Bronchial epithelial cell (primary cell): Measurements from ENCODE around the gene APOL5. TPM values are rescaled to one million over a fixed set of nuclear protein-coding genes. Genes with fewer than 3 reads are reported as not detected.

Experiments
- DNase-seq: peaks from one replicate; pipeline ENCODE4 v3.0.0-alpha.2; 2010; ENCODE audit warnings: low read depth
- FAIRE-seq: peaks from 2 replicates; lab custom pipeline; 2011; peaks lifted over from hg19 to GRCh38; lab: Jason Lieb, UNC
- H3K27me3 ChIP-seq: 2 replicates; pipeline ENCODE4 v1.5.1; 2011; ENCODE audit warnings: low read length; ENCODE audit not compliant: control insufficient read depth, insufficient read depth
- H3K36me3 ChIP-seq: 2 replicates; pipeline ENCODE4 v1.5.1; 2011; ENCODE audit warnings: low read length; ENCODE audit not compliant: control insufficient read depth, insufficient read depth
- H3K4me3 ChIP-seq: 2 replicates; pipeline ENCODE4 v1.5.1; 2011; ENCODE audit warnings: mild to moderate bottlenecking, low read depth, low read length, control low read depth
- total RNA-seq: library from RNA; depleted of rRNA; stranded (reverse); fragments of >200 nt; gene quantifications from 2 replicates; pipeline ENCODE4 v1.2.1, GENCODE V29; 2014
- TF ChIP-seq, protein P1 (sequence below): IDR thresholded peaks from 2 replicates; pipeline ENCODE4 v1.5.1; 2011; ENCODE audit warnings: mild to moderate bottlenecking, moderate library complexity, low read length, control low read depth, inconsistent platforms; ENCODE audit not compliant: insufficient read depth, severe bottlenecking

Gene APOL5
- total RNA-seq, 1 donor from 2014 or later = not detected

DNA sequence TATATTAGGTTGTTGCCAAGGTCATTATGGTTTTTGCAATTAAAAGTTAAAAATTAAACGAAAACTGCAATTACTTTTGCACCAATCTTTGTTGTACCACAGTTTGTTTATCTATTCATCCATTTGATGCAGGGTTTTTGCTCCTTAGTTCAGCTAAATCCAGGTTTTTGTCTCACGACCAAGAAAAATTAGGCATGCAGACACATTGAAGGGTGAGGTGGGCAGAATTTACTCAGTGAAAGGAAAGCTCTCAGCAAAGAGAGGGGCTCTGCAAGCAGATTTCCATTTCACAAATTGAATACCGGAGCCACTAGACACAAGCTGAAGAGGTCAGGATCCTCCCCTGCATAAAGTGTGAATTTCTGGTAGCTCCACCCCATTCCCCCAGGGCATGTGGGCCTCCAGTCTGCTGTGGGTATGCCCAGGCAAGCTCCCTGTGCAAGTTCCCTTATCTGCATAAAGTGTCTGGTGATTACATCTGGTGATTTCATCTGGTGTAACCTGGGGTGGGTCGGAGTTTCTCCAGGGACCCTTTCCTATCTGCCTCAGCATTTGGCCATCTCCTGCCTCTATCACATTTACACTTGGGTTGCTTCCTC is 36.1 kb upstream of the APOL5 start:
- FAIRE-seq (no peak), DNase-seq (peak; percentile 28)
- no peak overlapping the region for H3K4me3 ChIP-seq

DNA sequence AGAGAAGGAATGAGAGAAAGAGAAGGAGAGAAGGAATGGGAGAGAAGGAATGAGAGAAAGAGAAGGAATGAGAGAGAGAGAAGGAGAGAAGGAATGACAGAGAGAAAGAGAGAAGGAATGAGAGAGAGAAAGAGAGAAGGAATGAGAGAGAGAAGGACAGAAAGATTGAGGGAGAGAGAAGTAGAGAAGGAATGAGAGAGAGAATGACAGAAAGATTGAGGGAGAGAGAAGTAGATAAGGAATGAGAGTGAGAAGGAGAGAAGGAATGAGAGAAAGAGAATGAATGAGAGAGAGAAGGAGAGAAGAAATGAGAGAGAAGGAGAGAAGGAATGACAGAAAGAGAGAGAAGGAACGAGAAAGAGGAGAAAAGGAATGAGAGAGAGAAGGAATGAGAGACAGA is 34.1 kb upstream of the APOL5 start:
- no peak for DNase-seq
- no peak for FAIRE-seq
- H3K27me3 ChIP-seq = no peaks in the 10 kb centered on the region
- TF ChIP-seq, protein P1, sequence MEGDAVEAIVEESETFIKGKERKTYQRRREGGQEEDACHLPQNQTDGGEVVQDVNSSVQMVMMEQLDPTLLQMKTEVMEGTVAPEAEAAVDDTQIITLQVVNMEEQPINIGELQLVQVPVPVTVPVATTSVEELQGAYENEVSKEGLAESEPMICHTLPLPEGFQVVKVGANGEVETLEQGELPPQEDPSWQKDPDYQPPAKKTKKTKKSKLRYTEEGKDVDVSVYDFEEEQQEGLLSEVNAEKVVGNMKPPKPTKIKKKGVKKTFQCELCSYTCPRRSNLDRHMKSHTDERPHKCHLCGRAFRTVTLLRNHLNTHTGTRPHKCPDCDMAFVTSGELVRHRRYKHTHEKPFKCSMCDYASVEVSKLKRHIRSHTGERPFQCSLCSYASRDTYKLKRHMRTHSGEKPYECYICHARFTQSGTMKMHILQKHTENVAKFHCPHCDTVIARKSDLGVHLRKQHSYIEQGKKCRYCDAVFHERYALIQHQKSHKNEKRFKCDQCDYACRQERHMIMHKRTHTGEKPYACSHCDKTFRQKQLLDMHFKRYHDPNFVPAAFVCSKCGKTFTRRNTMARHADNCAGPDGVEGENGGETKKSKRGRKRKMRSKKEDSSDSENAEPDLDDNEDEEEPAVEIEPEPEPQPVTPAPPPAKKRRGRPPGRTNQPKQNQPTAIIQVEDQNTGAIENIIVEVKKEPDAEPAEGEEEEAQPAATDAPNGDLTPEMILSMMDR = no peak
- no peak overlapping the region for H3K4me3 ChIP-seq
- no peaks in the 10 kb centered on the region for H3K36me3 ChIP-seq

More for the DNA sequence above, 36.1 kb upstream of the APOL5 start:
- TF ChIP-seq, protein P1 = no peak
- no peaks in the 10 kb centered on the region for H3K36me3 ChIP-seq
- H3K27me3 ChIP-seq = no peaks in the 10 kb centered on the region

DNA sequence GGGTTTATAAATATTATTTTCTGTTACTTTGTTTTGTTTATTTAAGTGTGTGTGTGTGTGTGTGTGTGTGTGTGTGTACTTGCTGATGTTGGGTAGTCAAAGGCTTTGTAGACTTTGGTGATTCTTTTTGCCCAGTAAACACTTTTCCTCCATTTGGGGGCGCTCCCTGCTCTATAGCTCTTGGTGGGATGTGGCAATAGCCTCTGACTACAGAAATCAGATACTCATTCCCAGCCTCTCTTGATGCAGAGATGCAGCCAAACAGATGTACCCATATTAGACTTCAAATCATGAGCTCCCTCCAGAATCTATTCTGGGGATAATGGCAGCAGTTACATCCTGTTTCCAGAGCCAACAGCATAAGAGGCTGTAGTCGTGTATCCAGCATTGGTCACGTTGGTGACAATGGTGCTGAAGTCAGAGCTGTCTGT is 33.4 kb upstream of the APOL5 start:
- Histone ChIP-seq H3K27me3 (no peaks in the 10 kb centered on the region), H3K4me3 (no peak overlapping the region), H3K36me3 (no peaks in the 10 kb centered on the region)
- TF ChIP-seq, protein P1 = peak; percentile 37
- FAIRE-seq (no peak), DNase-seq (peak; percentile 30)

DNA sequence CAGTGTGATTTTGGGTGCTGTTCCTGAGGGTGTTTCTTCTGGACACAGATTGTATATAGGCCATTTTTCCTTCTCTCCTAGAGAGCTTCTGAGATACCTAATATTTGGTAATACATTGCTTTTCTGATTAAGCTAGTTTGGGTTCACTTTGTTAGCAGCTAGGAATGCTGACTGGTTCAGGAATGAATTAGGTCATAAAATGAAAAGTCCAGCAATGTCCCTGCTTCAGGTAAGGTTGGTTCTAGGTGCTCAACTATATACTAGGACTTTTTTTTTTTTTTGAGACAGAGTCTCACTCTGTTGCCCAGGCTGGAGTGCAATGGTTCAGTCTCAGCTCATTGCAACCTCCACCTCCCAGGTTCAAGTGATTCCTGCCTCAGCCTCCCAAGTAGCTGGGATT is 32.9 kb upstream of the APOL5 start:
- H3K36me3 ChIP-seq = no peaks in the 10 kb centered on the region
- no peak overlapping the region for H3K4me3 ChIP-seq
- FAIRE-seq = no peak
- DNase-seq = no peak
- TF ChIP-seq, protein P1 = no peak
- no peaks in the 10 kb centered on the region for H3K27me3 ChIP-seq

DNA sequence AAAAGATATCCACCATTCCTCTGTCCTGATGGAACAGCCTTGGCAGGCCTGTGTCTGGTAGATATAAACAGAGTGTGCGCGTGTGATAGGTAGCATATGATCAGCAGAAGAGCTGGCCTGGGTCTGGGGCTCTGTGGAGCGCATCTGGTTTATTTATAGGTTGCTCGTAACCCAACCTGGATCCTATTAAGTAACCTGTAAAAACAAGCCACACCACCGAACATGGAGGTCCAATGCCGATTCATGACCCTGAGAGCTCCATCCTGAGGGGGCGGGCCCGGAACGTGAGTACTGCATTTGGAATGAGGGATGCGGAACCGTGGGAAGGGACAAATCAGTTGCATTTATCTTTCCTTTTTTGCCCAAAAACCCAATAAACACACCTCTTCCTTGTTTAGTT is 31.9 kb upstream of the APOL5 start:
- Histone ChIP-seq H3K36me3 (no peaks in the 10 kb centered on the region), H3K4me3 (no peak overlapping the region), H3K27me3 (no peaks in the 10 kb centered on the region)
- DNase-seq = no peak
- TF ChIP-seq, protein P1 = no peak
- FAIRE-seq = peak; percentile 50

DNA sequence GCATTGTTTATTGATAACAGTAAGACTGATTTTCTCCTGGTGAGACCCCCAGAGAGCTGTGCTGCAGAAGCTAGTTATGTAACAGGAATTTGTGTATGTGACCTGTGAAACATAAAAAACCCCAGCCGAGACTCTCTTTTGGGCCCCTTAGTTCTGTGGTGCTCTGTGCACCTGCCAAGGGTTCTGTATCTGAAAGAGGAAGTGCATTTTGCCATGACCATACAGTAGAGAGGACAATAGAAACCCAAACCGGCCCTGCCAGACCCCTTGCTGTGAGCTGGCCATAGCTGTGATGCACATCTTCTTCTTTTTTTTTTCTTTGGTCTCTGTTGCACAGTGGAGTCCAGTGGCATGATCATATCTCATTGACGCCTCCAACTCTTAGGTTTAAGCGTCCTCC is 31.4 kb upstream of the APOL5 start:
- DNase-seq (no peak), FAIRE-seq (no peak)
- no peaks in the 10 kb centered on the region for H3K27me3 ChIP-seq
- no peak overlapping the region for H3K4me3 ChIP-seq
- TF ChIP-seq, protein P1 = no peak
- H3K36me3 ChIP-seq = no peaks in the 10 kb centered on the region
